CD4-positive, alpha-beta T cell treated with Interleukin-10 for 1 hour (primary cell): Measurements from ENCODE around the gene TNRC6C.
A peak's percentile ranks its signal among the peaks of the same experiment; 100 is the strongest.
"Not testable (repeated sequence)": the region's sequence is repeated elsewhere in the genome, so short reads cannot be mapped to it uniquely, and the experiment has no call there.

ENCODE experiments used
- DNase-seq: peaks from one replicate; pipeline ENCODE4 v3.0.0-alpha.2; 2020

Gene TNRC6C

DNA sequence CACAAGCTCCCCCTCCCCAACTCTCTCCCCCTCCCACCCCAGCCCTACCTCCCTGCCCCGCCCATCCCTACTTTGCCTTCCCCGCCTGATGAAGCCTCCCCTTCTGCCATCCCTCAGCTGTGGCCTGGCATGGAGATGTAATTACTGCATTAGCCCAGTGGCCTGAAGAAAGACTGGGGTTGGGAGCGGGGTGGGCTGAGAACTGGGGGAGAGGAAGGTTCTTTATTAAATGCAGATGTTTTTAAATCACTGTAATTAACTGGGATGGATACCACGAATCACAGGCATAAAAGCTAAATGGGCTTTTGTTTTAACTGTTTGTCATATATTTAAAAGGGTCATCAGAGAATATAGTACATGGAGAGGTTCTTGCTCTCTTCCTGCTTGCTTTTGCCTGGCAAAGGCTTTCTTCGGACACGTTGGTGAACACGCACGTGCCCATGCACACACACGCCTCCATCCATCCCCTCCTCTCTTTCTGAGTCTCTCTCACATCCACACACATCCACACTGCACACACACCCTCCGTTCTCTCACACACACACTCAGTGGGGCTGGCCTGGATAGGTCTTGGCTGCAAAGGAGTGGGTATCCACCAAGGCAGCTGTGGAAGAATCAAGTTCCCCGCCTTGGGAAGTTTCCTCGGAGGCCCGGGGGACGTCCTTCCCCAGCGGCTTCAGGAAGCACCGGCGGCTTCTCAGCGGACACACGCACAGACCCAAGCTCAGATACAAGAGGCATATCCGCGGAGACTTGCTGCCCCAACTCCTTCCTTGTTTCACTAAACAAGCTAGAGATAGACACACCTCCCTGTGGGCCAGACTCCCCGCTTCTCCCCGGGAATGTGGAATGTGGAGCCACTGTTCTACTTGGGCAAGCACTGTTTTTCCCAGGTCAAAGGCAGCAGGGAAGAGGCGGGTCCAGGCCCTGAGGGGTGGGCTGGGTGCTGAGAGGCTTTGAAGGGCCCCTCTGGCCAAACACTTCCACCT, 27.4 kb upstream of the TNRC6C start:
- no peak for DNase-seq

DNA sequence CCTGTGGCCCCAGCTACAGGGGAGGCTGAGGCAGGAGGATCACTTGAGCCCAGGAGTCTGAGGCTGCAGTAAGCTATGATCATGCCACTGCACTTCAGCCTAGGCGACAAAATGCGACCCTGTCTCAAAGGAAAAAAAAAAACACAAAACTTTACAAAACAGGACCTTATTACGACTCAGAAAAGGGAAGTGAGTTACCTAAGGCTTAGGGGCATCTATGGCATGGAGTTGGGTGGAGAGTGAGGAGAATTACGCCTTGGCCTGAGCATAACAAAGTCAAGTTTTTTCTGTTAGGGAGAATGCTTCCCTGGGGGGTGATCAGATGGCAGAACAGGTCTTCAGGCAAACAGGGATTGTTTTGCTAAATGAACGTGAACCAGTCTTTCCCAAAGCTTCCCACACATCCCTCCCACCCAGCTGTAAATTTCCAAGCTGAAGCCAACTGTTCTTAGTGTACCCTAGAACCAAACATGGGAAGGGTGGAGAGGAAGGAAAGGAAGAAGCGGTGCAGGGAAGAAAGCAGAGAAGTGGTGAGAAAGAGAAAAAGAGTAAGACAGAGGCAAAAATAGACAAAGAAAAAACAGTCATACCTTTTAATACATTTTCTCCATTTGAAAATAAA, 24.6 kb upstream of the TNRC6C start:
- no peak for DNase-seq

DNA sequence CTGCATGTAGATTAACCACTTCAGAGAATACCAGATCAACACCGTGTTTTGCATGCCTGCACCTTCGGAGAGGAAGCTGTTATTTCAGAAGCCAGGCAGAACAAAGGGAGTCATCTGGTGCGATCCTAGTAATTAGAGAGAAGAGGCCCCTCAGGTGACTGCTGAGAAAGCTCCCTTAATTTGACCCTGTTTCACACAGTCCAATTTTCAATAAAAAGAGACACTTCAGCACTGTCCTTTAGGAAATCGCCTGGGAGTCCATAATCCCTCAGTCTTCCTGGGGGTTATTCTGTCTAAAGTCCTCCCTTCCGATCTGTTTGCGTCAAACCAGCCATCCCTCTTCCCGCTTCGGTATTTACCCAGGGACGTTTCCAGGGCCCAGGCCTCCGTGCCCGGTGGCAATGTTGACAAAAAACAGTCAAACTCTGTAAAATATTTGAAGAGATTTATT, 23.4 kb upstream of the TNRC6C start:
- no peak for DNase-seq

DNA sequence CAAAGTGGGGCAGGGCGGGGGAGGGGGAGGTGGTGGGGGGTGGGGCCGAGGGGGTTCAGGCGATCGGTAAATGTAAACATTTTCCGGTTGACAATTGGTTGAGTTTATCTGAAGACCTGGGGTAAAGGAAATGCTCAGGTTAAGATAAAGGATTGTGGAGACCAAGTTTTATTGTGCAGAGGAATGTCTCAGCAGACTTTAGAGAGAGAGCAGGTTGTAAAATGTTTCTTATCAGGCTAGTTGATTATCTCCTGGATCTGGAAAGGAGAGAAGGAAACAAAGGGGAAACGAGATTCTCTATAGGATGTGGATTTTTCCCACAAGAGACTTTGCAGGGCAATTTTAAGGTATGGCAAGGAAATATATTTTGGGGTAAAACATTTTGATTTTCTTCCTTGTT, 22.8 kb upstream of the TNRC6C start:
- not testable (repeated sequence) for DNase-seq

DNA sequence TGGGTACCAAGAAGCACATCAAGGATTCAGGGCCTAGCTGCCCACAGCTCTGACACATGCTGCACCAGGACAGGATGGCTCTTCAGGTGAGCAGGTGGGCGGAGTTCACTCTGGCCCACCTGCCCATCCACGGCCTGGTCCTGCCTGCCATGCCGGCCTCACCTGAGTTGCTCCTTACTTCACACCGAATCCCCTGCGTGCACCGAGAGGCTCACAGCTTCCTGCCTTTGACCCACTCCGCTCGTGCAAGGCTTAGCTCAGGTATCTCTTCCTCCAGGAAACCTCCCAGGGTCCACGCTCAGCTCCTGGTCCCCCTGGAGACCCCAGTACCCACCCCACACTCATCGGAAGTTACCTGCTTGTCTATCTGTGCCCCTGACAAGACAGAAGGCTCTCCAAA, 21.6 kb upstream of the TNRC6C start:
- no peak for DNase-seq

DNA sequence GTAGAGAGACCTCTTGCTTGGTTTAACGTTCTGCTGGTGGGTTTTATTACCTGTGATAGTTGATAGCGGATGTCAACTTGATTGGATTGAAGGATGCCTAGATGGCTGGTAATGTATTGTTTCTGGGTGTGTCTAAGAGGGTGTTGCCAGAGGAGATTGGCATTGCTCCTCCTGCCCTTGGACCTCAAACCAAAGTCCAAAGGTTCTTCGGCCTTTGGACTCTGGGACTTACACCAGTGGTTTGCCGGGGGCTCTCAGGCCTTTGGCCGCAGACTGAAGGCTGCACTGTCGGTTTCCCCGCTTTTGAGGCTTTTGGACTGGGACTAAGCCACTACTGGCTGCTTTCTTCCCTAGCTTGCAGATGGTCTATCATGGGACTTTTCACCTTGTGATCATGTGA, 17.5 kb upstream of the TNRC6C start:
- DNase-seq = no peak

DNA sequence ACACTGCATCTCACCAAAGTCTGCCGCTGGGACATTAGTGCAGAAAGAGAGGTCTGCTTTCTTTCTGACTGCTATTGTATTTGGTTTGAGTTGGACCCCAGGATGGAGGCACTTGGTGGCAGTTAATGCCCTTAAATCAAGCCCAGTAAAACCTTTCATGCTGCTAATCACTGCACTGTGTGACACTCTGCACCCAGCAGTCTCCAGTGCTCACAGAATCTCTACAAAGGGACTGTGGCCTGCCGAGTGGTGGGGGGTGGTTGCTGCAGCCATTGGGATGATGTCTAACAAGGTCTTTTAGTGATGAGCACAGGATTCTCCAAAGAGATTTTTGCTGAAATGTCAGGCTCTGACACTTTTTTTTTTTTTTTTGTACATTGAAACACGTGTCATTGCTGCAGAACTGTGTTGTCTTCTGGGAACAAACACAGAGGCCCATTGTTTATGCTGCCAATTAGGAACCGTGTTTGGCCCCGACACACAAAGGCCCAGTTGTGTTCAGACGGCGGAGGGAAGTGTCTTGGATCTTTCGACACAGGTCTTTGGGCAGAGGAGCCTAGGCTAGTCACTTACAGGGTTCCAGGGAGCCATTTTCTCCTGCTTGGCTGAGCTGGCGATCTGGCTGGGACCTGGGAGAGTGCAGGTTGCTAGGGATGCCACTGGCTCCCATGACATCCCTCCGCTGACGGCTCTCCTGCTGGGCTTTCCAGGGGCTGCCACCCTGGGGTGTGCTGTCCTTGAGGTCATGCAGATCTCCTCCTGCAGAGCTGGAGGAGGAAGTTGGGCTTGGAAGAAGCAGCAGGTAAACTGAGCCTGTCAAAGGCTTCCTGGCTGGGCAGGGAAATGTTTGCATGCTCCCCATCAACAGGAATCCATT, 16.2 kb upstream of the TNRC6C start:
- no peak for DNase-seq

DNA sequence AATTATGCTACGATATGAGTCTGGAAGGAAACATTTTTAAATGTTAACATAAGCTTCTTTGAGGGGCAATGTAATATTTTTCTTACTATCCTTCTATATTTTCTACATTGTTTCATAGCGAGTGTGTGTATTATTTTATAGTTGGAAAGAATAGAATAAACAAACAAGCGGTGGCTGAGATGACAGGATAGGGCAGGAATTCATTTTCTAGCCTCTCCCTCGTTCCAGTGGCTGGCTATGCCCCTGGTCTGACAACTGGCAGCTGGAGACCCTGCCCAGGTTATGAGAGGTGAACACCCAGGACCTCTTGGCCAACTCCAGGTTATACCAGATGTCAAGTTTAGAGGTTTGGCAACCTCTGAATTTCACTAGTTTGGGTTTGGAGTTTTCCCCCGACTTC, 14.5 kb upstream of the TNRC6C start:
- DNase-seq = no peak

DNA sequence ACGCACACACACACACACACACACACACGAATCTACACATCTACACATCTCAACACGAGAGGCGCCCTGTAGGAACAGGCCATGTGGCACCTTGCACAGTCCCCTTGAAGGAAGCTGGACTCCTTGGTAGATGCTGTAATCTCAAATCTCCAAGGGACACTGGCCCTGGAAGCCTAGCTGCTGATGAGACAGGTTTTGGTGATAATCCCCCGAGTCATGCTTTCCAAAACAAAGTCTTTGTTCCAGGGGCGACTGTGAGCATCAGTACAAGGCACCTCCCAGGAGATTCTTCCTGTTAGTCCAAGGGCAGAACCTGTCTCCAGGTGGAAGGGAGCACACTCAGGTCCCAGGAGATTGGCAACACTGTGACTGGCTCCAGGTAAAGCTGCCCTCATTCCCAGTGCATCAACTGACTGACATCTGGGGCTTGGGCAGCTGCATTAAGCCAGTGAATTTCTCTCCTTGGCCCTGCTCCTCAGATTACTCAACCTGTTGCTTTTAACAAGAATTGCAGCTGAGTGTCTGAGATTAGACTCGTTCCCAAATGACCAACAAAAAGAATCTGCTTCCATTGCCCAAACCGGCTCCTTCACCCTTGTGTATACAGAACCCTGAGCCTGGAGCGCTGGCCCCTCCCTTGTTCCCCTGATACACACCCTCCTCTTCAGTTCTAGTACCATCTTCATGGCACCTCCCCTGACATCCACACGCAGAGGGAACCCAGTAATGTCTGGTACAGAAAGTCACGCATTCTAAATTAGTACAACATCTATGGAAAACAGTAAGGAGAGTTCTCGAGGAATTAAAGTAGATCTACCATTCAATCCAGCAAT, 13.9 kb upstream of the TNRC6C start:
- no peak for DNase-seq

DNA sequence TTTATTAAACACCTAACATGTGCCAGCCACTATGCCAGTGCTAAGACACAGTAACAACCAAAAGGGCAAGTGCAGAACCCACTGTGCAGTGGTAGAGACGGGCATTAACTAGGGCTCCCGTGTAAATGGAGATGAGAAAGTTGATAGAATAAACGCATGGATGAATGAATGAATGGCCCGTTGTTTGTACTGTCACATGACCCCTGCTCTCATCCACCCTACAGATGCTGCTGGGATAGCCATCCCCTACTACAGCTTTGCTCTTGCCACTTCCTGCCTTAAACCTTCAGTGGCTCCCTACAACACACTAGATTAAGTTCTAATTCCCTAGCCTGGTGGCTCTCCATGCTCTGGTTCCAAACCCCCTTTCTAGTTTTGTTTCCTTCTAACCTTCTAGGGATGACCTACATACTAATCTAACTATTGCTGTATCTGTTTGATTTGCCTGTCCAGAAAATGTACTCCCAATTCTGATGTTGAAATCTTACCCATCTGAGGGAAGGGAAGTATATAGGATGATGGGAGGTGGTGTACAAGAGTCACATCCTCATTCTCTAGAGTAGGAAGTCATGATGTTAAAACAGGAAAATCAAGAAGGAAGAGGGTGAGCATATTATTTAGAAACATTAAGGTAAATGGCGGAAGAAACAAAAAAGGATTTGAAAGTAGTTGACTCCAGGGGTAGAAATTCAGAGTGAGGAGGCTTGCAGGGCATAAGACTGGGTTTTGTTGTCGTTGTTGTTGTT, 11.4 kb upstream of the TNRC6C start:
- no peak for DNase-seq

DNA sequence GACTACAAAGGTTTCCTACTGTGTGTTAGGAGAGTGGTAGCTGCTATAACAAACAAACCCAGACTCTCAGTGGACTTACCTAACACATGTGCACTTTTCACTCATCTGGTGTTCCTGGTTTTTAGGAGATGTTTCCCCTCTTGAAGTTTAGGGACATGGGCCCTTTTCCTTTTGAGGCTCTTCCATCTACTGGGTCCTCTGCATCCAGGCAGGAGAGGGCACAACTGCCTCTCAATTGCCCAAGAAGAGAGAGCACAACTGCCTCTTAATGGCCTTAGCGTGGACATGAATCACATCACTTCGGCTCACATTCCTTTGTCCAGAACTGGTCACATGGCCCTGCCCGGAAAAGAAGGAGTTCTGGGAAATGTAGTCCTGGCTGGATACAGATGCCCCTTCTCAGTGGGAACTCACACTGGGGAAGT, 9.8 kb upstream of the TNRC6C start:
- DNase-seq = no peak

DNA sequence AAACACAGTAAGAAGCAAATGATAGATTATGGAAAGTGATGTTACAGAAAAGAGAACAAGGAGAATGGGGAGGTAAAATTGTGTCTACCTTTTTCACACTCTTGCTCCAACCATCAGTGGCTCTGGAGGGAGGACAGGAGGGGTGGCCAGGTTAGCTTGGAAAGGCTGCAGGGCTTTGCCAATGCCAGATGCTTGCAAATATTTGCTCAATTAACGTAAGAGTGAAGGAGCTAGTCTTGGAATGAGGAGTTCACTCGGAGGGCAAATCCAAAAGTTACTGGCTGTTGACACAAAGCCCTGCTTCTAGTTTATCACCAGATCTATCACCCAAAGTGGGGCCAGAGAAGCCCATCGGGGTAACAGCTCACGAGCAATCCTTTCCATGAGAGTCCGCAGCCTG, 7.4 kb upstream of the TNRC6C start:
- no peak for DNase-seq

DNA sequence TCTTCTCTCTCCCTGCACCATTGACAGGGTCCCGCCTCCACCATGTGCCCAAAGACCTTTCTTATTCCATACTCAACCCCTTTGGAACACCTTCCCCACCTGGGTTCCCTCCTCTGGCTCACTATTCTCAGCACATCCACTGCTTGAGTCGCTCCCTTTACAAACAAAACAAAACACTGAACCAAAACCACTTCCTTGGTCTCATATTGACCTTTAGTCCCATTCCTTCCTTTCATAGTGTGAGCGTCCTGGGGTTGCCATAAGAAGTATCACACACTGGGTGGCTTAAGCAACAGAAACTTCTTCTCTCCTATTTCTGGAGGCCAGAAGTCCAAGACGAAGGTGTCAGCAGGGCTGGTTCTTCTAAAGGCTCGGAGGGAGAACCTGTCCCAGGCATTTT, 6.1 kb upstream of the TNRC6C start:
- DNase-seq = no peak

DNA sequence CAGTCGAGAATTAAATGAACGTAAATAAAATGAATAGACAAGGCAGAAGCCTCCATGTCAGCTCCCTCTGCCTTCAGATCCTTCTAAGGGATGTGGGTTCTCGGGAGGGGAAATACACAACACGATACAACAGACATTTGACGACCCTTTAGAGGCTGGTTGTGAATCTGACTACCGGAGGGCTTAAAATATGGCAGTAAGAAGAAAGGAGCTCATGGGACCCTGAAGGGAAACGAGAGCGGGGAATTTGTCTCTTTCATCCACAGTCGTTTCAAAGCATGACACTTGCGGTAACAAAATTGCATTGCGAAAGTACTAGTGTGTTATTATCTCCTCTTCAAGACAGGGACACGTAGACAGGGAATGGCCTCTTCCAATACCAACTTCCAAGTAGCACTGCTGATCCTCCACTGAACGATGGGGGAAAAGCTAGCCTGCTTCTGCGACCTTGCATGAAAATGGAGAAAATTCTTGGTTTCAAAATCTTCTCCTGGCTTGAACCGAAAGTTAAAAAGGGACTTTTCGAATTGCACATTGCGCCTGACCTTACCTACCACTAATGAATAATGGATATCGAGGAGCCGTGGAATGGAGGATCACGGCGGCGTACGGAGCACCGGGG, 1.2 kb upstream of the TNRC6C start:
- DNase-seq = no peak

DNA sequence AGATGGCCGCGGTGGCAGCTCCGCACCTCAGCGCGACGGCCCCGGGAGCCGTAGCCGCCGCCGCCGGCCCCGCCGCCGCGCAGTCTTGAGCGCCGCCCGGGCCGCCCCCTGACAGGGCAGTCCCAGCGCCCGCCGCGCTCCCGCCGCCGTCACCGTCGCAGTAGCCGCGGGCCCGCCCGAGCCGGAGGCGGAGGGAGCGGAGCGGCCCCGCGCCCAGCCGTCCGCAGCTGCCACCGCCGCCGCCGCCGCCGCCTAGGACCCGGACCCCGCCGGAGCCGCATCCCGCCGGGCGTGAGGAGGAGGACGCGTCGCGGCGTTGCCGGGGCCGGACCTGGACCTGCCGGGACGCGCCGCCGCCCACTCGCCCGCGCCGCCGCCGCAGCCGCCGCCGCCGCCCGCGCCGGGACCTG, 218 bp downstream of the TNRC6C start:
- DNase-seq = no peak

DNA sequence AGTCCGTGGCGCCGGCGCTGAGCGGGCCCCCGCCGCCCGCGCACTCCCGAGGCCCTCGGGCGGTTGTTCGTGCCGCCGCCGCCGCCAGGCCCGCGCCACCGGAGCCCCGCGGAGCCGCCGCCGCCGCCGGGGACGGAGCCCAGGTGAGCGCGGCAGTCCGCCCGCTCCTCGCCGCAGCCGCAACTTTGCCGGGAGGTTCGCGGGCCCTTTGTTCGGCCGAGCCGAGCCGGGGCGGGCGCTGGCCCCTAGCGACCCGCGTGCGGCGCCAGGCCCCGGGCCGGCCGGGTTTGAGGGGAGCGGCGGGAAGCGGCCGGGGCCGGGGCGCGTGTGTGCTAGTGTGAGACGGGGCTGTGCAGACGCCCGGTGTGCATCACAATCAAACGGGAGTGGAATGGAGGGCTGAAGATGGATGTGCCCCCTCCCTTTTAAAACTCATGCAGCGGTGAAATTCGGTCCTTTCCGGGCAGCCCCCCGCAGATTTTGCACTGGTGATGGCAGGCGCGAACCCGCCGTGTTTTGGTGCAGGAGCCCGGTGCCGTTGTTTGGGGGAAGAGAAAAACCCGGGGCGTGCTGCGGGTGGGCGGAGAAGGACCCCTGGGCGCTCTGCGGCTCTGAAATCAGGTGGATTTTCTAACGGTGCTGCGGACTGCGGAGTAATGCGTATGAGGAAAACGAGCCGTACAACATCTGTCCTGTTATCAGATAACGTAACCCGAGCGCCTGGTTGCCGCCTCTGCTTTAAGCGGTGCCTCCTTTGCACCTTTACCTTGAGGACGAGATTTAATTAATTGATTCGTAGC, 823 bp downstream of the TNRC6C start:
- DNase-seq = peak; percentile 27

DNA sequence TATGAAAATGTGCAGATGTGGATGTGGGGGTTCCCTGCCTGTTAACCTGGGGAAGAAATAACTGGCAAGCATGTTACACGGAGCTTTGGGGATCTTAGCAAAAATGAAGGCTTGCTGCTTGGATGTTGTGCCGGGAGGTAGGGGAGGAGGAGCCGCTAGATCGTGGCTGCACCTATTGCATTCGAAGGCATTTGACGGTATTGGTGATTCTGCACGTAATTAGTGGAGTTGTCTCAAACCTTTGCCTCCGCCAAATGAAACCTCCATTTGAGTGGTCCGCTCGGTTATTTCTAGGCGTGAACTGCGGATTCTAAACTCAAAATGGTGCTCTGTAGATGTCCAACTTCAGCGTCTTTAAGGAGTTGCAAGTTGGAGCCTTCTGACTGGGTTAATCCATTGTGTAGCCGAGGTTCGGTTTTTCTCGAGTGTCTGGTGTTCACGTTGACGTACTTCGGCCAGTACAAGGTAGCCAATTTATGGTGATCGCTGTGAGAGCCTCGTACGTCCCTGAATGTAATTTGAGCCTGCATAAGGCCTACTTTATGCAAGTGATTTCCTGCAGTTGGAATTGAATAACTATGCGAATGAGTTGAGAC, 1.5 kb downstream of the TNRC6C start:
- DNase-seq = peak; percentile 40

DNA sequence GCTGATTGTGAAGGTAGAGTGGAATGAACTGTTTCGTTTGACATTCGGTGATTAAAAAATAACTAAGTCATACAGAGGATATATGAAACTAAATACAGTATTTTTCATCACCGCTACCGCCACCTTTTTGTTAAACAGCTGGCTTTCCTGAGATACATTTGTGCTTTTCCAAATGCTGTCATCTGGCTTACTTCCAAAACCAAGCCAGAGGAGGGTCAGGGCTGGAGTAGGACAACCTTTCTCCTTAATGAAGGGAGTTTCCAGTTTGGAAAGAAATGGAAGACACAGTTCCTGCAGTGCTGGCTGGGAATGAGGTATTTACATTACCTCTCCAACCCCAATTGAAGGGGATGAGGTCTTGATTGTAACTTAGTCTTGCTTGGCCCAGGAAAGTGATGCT, 3.2 kb downstream of the TNRC6C start:
- no peak for DNase-seq

DNA sequence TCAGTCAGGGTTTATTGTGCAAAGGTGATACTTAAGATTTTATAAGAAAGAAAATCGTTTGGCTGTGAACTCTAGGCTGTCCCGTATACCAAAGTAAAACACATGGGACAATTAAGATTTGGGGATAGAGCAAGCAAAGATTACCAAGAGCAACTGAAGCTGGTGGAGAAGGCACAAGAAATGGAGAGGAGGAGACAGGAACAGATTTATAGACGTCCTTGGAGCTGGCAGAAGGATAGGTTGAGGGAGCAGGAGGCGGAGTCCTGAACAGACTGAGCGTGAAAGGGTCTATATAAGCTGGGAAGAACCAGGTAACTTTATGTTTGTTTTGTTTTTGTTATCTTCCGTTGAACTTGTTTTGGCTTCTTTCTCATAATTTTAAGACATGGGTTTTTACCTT, 3.8 kb downstream of the TNRC6C start:
- DNase-seq = no peak

DNA sequence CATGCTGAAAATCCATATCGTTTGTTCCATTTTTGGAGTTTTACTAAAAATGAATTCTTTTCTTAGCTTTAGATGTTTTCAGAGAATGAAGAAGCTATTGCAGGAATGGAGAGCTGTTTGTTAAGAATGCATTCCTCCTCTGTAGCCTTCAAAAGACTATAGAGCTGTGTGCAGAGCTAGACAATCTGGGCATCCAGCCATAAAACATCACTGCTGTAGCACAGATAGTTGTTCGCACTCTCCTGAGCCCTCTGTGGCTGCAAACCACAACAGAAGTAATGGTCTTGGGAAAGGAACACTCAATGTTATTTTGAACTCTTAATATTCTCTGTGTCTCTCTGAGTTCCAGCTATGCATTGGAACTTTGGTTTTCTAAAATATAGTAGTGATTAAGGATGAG, 4.9 kb downstream of the TNRC6C start:
- peak; percentile 64 for DNase-seq
